Smooth muscle cell of the coronary artery (primary cell): ENCODE data around the gene CD36. TPM values are rescaled to one million over a fixed set of nuclear protein-coding genes. Genes with fewer than 3 reads are reported as not detected.

Source experiments
- total RNA-seq: library from RNA; depleted of rRNA; stranded (reverse); fragments of >200 nt; gene quantifications from 2 replicates; pipeline ENCODE4 v1.2.3, GENCODE V29; 2014; ENCODE audit warnings: low replicate concordance

The CD36 gene
- total RNA-seq = 0.45 and 132 TPM in 2 replicates

GRCh38 chr7:80637911-80638765 is at the start of gene CD36:
Gene CD36, plus strand, starts transcription at chr7:80638642. Its CDS starts 8,099 bp downstream, at chr7:80646741.

Other genes with a start within 250 kb of the CD36 start
- gene GNAT3, start 126.6 kb upstream of the CD36 start, total RNA-seq = not detected in 2 replicates